ENCODE results near the gene PRODH.
"Not testable (repeated sequence)": the region's sequence is repeated elsewhere in the genome, so short reads cannot be mapped to it uniquely, and the experiment has no call there.

GRCh38 chr22:18912264-18912946, 23.7 kb downstream of the PRODH start:
- not testable (repeated sequence) for TF ChIP-seq CTCF, POLR2A (IDR thresholded peaks at IDR 0.05)
